WTC11 (cell line): ENCODE measurements around the gene SPDEF. TPM values are rescaled to one million over a fixed set of nuclear protein-coding genes. Genes with fewer than 3 reads are reported as not detected.

Experiments used
- ATAC-seq: fragments of 200-7000 bp; cut with Tn5 transposase; 2 replicates; pipeline ENCODE4 v1.10.0; 2021; ENCODE audit warnings: mild to moderate bottlenecking, moderate library complexity
- CTCF ChIA-PET: fragments of 300-600 bp; sonication (Branson Sonifier 250); formaldehyde crosslinking; loops from one replicate; lab custom pipeline; 2021; ENCODE audit warnings: antibody characterized with exemption; lab: Charles Lee
- POLR2A ChIA-PET: fragments of 350-600 bp; sonication (Branson Sonifier 250); formaldehyde crosslinking; loops from one replicate; lab custom pipeline; 2021; ENCODE audit warnings: antibody characterized with exemption; lab: Charles Lee
- DNase-seq: peaks from one replicate; pipeline ENCODE4 v3.0.0; 2021; ENCODE audit warnings: low spot score
- H3K27ac Mint-ChIP-seq: 2 replicates; pipeline ENCODE4 v1.8.0; 2021; ENCODE audit warnings: mixed read lengths
- H3K27me3 Mint-ChIP-seq: 2 replicates; pipeline ENCODE4 v1.8.0; 2021; ENCODE audit warnings: low read depth, mild to moderate bottlenecking, moderate library complexity, mixed read lengths
- H3K36me3 Mint-ChIP-seq: 2 replicates; pipeline ENCODE4 v1.8.0; 2021; ENCODE audit warnings: mixed read lengths
- H3K4me1 Mint-ChIP-seq: 2 replicates; pipeline ENCODE4 v1.8.0; 2022; ENCODE audit warnings: mixed read lengths
- H3K4me3 Mint-ChIP-seq: 2 replicates; pipeline ENCODE4 v1.8.0; 2021; ENCODE audit warnings: mild to moderate bottlenecking, moderate library complexity, mixed read lengths
- H3K9me3 Mint-ChIP-seq: 2 replicates; pipeline ENCODE4 v1.8.0; 2021; ENCODE audit warnings: mixed read lengths
- AR ChIP-seq: fragments of 250-450 bp; sonication (Bioruptor Pico); IDR thresholded peaks from 2 replicates; pipeline ENCODE4 v1.9.0; 2021; ENCODE audit warnings: mild to moderate bottlenecking
- ARID4B ChIP-seq: sonication (generic); formaldehyde crosslinking; IDR thresholded peaks from 2 replicates; pipeline ENCODE4 v1.8.0; 2023; ENCODE audit warnings: missing genetic modification reagents, mild to moderate bottlenecking, borderline replicate concordance
- ATF3 ChIP-seq: sonication (generic); formaldehyde crosslinking; conservative IDR thresholded peaks from 2 replicates; pipeline ENCODE4 v1.8.1; 2022; ENCODE audit warnings: mild to moderate bottlenecking, missing genetic modification reagents
- E2F1 ChIP-seq: sonication (generic); formaldehyde crosslinking; IDR thresholded peaks from 2 replicates; pipeline ENCODE4 v1.8.0; 2022; ENCODE audit warnings: mild to moderate bottlenecking, missing genetic modification reagents
- ELF4 ChIP-seq: sonication (generic); formaldehyde crosslinking; IDR thresholded peaks from 2 replicates; pipeline ENCODE4 v1.8.1; 2022; ENCODE audit warnings: low read depth, mild to moderate bottlenecking, moderate library complexity, missing genetic modification reagents
- HMGA2 ChIP-seq: fragments of 250-450 bp; sonication (Bioruptor Pico); IDR thresholded peaks from 2 replicates; pipeline ENCODE4 v1.4.0; 2021; ENCODE audit warnings: mild to moderate bottlenecking, moderate library complexity
- MLX ChIP-seq: sonication (generic); formaldehyde crosslinking; IDR thresholded peaks from 2 replicates; pipeline ENCODE4 v1.8.1; 2023; ENCODE audit warnings: mild to moderate bottlenecking, missing genetic modification reagents, moderate library complexity
- NR2C2 ChIP-seq: sonication (generic); formaldehyde crosslinking; IDR thresholded peaks from 2 replicates; pipeline ENCODE4 v1.8.0; 2022; ENCODE audit warnings: mild to moderate bottlenecking, missing genetic modification reagents
- PREB ChIP-seq: sonication (generic); formaldehyde crosslinking; IDR thresholded peaks from 2 replicates; pipeline ENCODE4 v1.8.1; 2022; ENCODE audit warnings: mild to moderate bottlenecking, missing genetic modification reagents, moderate library complexity, borderline replicate concordance
- PRRX2 ChIP-seq: fragments of 250-450 bp; sonication (Bioruptor Pico); IDR thresholded peaks from 2 replicates; pipeline ENCODE4 v1.8.0; 2021; ENCODE audit warnings: mild to moderate bottlenecking
- TCF7 ChIP-seq: sonication (generic); formaldehyde crosslinking; IDR thresholded peaks from 2 replicates; pipeline ENCODE4 v1.8.0; 2022; ENCODE audit warnings: mild to moderate bottlenecking, low read depth, missing genetic modification reagents, moderate library complexity
- TEAD1 ChIP-seq: sonication (generic); formaldehyde crosslinking; IDR thresholded peaks from 2 replicates; pipeline ENCODE4 v1.8.0; 2022; ENCODE audit warnings: mild to moderate bottlenecking, missing genetic modification reagents
- USF1 ChIP-seq: sonication (generic); formaldehyde crosslinking; IDR thresholded peaks from 2 replicates; pipeline ENCODE4 v1.8.0; 2022; ENCODE audit warnings: mild to moderate bottlenecking, missing genetic modification reagents
- USF2 ChIP-seq: sonication (generic); formaldehyde crosslinking; IDR thresholded peaks from 2 replicates; pipeline ENCODE4 v1.8.1; 2023; ENCODE audit warnings: mild to moderate bottlenecking, missing genetic modification reagents, moderate library complexity
- ZNF263 ChIP-seq: sonication (generic); formaldehyde crosslinking; IDR thresholded peaks from 2 replicates; pipeline ENCODE4 v1.8.1; 2022; ENCODE audit warnings: low read depth, mild to moderate bottlenecking, moderate library complexity, missing genetic modification reagents
- ZNF423 ChIP-seq: fragments of 250-450 bp; sonication (Bioruptor Pico); IDR thresholded peaks from 2 replicates; pipeline ENCODE4 v2.1.2; 2022; ENCODE audit warnings: mild to moderate bottlenecking, moderate library complexity
- ZNF512 ChIP-seq: sonication (generic); formaldehyde crosslinking; IDR thresholded peaks from 2 replicates; pipeline ENCODE4 v1.8.1; 2022; ENCODE audit warnings: missing genetic modification reagents, borderline replicate concordance
- ZNF671 ChIP-seq: fragments of 250-450 bp; sonication (Bioruptor Pico); IDR thresholded peaks from 2 replicates; pipeline ENCODE4 v1.8.0; 2021; ENCODE audit warnings: mild to moderate bottlenecking
- total RNA-seq: library from RNA; stranded (reverse); gene quantifications from 3 replicates; pipeline ENCODE4 v1.2.3, GENCODE V29; 2021

The SPDEF gene
- total RNA-seq, 1 experiment from 2014 or later, result 0.72 TPM

GRCh38 chr6:34524971-34525370 lies 31.2 kb downstream of the SPDEF start (continued):
- TF ChIP-seq ZNF671 (CRISPR knock-in tag), result no peak
- no peak for TF ChIP-seq MLX
- TF ChIP-seq, all 79 proteins: peak for 0

GRCh38 chr6:34524499-34524898 lies 31.6 kb downstream of the SPDEF start:
- Mint-ChIP-seq H3K36me3 (no peaks in the 10 kb centered on the region), H3K4me1 (peaks cover 17% of the 10 kb centered on the region), H3K27me3 (no peaks in the 10 kb centered on the region), H3K9me3 (no peaks in the 10 kb centered on the region), H3K27ac (no peak overlapping the region), H3K4me3 (no peak overlapping the region)
- ATAC-seq, result no peak
- TF ChIP-seq NR2C2 (CRISPR knock-in tag) (no peak), PREB (no peak), ZNF512 (no peak), ZNF671 (CRISPR knock-in tag) (no peak), ARID4B (CRISPR knock-in tag) (no peak), HMGA2 (CRISPR knock-in tag) (no peak), ELF4 (CRISPR knock-in tag) (no peak)
- DNase-seq, result no peak
- ChIA-PET CTCF (no interaction called here), POLR2A (no interaction called here)

GRCh38 chr6:34523441-34524206 lies 32.5 kb downstream of the SPDEF start:
- H3K4me3 Mint-ChIP-seq, result no peak overlapping the region
- no peaks in the 10 kb centered on the region for H3K36me3 Mint-ChIP-seq
- no peaks in the 10 kb centered on the region for H3K9me3 Mint-ChIP-seq
- no peak overlapping the region for H3K27ac Mint-ChIP-seq
- ChIA-PET POLR2A (no interaction called here), CTCF (interaction anchor here (1.2 kb wide), 1 partner anchor 328 kb away, joined by 3 read pairs; no protein-coding TSS in a partner anchor)
- H3K4me1 Mint-ChIP-seq, result peaks cover 17% of the 10 kb centered on the region
- peak; percentile 4 for DNase-seq
- no peaks in the 10 kb centered on the region; the same call in 1 of the 2 replicates for H3K27me3 Mint-ChIP-seq
- ATAC-seq, result no peak
- TF ChIP-seq ATF3 (CRISPR knock-in tag), result no peak
- no peak for TF ChIP-seq ZNF423 (CRISPR knock-in tag)
- no peak for TF ChIP-seq PRRX2 (CRISPR knock-in tag)
- no peak for TF ChIP-seq USF1 (CRISPR knock-in tag)
- no peak for TF ChIP-seq TCF7
- TF ChIP-seq AR (CRISPR knock-in tag), result no peak
- TF ChIP-seq USF2 (CRISPR knock-in tag), result no peak
- no peak for TF ChIP-seq TEAD1 (CRISPR knock-in tag)
- no peak for TF ChIP-seq ZNF263
- no peak for TF ChIP-seq E2F1 (CRISPR knock-in tag)
